Gastrocnemius medialis (tissue), 4 donors: Measurements from ENCODE around the gene TESK2. TPM values are rescaled to one million over a fixed set of nuclear protein-coding genes. Genes with fewer than 3 reads are reported as not detected.
"Not testable (repeated sequence)": the region's sequence is repeated elsewhere in the genome, so short reads cannot be mapped to it uniquely, and the experiment has no call there.

Source experiments
- ATAC-seq, 2 donors: fragments of 150-250 bp; one replicate each; pipeline ENCODE4 v1.9.1; 2016
- DNase-seq, 2 donors: peaks; one replicate each; pipeline ENCODE4 v3.0.0-alpha.2; 2019
- H3K27ac ChIP-seq, 4 donors: fragments of 200-600 bp; sonication (generic); 1 replicate in 1 of 4; 2 replicates in 3 of 4; pipeline ENCODE4 v1.5.1; 2016 to 2018; ENCODE audit warnings: mild to moderate bottlenecking in 2 of 4, moderate library complexity in 1 of 4
- H3K27me3 ChIP-seq, 3 donors: fragments of 200-600 bp; sonication (generic) in 2 of 3; 1 replicate in 1 of 3; 2 replicates in 2 of 3; pipeline versions ENCODE4 v1.5.1 to v1.6.0; 2016 to 2019; ENCODE audit warnings: mild to moderate bottlenecking in 1 of 3, moderate library complexity in 1 of 3
- H3K36me3 ChIP-seq, 2 donors: fragments of 200-600 bp; sonication (generic) in 1 of 2; one replicate each; pipeline ENCODE4 v1.5.1; 2017 to 2018
- H3K4me1 ChIP-seq, 2 donors: fragments of 200-600 bp; sonication (generic) in 1 of 2; one replicate each; pipeline ENCODE4 v1.5.1; 2016 to 2017; ENCODE audit warnings: mild to moderate bottlenecking in 2 of 2
- H3K4me3 ChIP-seq, 4 donors: fragments of 200-600 bp; sonication (generic) in 3 of 4; 1 replicate in 1 of 4; 2 replicates in 3 of 4; pipeline ENCODE4 v1.5.1; 2016 to 2019; ENCODE audit warnings: mild to moderate bottlenecking in 2 of 4
- H3K9me3 ChIP-seq, 3 donors: fragments of 200-600 bp; sonication (generic) in 2 of 3; 1 replicate in 1 of 3; 2 replicates in 2 of 3; pipeline ENCODE4 v1.5.1; 2016 to 2019
- POLR2A ChIP-seq, 2 donors: fragments of 450-650 bp; IDR thresholded peaks; one replicate each; pipeline ENCODE4 v1.6.1; 2017; ENCODE audit warnings: antibody characterized with exemption in 2 of 2, mild to moderate bottlenecking in 2 of 2, moderate library complexity in 2 of 2
- in situ Hi-C, 4 donors: fragments of 200-750 bp; cut with MboI; loops; one replicate each; pipeline versions ENCODE4 v1.15.0 to v1.8.0; 2017; ENCODE audit warnings: low sequenced_read_pairs in 4 of 4
- intact Hi-C: fragments of 100-400 bp; cut with DNase I; formaldehyde crosslinking; loops from one replicate; pipeline ENCODE4 v1.15.1; 2023; ENCODE audit warnings: low total_unique reads
- total RNA-seq, 4 donors: library from RNA; depleted of rRNA; stranded (reverse); fragments of >200 nt; gene quantifications; one replicate each; pipeline versions ENCODE4 v1.1.0 to v1.2.3, GENCODE V29; 2016
- TF ChIP-seq, protein P1 (sequence below), 5 experiments: fragments of 450-650 bp in 3 of 5; fragments of 200-600 bp in 2 of 5; sonication (generic) in 2 of 5; IDR thresholded peaks in 4 of 5; conservative IDR thresholded peaks in 1 of 5; 1 replicate in 4 of 5; 2 replicates in 1 of 5; pipeline ENCODE4 v1.5.1; 2016 to 2019; ENCODE audit warnings: antibody characterized with exemption in 5 of 5, mild to moderate bottlenecking in 3 of 5, moderate library complexity in 3 of 5

TESK2 gene
- total RNA-seq, 4 donors from 2014 or later = 3.4 to 5.8 (median 4.5) TPM

DNA sequence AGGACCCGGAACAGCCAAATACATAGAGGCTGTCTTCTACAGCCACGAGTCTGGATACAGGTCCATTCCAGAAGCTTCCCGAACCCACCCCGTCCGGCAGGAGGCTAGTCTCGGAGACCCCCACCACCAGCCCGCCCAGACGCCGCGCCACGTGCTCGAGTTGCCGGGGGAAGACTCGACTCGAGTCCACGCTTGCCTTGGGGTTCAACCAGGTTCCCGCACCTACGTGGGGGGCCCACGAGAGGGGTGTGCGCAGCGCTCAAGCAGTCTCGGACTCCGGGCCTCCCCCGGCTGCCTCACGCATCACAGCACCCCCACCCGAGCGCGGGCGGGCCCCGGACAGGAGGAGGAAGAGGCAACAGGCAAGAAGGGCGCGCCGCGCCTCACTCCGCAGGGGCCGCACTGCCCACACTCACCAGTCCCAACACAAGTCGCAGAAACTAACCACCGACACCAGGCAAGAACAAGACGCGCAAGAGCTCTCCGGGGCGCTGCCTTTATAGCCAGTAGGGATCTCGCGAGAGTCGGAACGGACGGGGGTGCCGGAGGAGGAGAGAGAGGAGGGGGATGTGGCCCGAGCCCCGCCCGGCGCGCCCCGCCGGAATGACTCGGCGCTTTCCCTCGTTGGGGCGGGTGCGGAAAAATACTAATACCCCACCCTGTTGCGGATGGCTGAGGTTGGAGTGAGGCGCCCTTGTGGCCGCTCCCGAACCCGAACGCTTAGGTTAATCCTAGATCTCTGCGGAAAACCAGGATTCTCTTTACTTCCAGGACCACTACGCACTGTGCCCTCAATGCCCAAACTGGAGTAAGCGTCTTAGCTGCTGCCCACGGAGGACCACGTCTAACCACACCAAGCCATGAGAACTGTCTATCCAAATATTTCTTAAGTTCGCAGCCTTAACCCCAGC lies 30.7 kb upstream of the TESK2 start, which contains the start of gene PRDX1:
Gene PRDX1 (minus strand): TSS at position 472 of the 911 bp plus-strand sequence. CDS start 2,841 bp downstream, outside the sequence.
- H3K9me3 ChIP-seq = no peaks in the 10 kb centered on the region
- peak within 1 kb of the TSS; percentile 86 to 99 (median 96) for H3K4me3 ChIP-seq
- peak; percentile 95 for DNase-seq
- H3K36me3 ChIP-seq = peaks cover 0 to 13% of the 10 kb centered on the region in 2 donors
- peak within 1 kb of the TSS; percentile 89 to 98 (median 94) for H3K27ac ChIP-seq
- TF ChIP-seq POLR2A (IDR thresholded peaks at IDR 0.05) = peak; percentile 99
- TF ChIP-seq, protein P1, sequence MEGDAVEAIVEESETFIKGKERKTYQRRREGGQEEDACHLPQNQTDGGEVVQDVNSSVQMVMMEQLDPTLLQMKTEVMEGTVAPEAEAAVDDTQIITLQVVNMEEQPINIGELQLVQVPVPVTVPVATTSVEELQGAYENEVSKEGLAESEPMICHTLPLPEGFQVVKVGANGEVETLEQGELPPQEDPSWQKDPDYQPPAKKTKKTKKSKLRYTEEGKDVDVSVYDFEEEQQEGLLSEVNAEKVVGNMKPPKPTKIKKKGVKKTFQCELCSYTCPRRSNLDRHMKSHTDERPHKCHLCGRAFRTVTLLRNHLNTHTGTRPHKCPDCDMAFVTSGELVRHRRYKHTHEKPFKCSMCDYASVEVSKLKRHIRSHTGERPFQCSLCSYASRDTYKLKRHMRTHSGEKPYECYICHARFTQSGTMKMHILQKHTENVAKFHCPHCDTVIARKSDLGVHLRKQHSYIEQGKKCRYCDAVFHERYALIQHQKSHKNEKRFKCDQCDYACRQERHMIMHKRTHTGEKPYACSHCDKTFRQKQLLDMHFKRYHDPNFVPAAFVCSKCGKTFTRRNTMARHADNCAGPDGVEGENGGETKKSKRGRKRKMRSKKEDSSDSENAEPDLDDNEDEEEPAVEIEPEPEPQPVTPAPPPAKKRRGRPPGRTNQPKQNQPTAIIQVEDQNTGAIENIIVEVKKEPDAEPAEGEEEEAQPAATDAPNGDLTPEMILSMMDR (IDR thresholded peaks at IDR 0.05 in 4 of 5, conservative IDR thresholded peaks at IDR 0.05 in 1 of 5) = peak in 2 of 5 experiments; percentile 21 to 23
- peaks cover 15 to 18% of the 10 kb centered on the region in 2 donors for H3K4me1 ChIP-seq
- intact Hi-C loops = loop anchor here (1.0 kb wide), 1 partner anchor 29 kb away; the partner anchor contains the start of gene AKR1A1
- in situ Hi-C loops = loop anchor here in 1 of 4 donors (25.0 kb wide), 1 partner anchor 734 kb away; the partner anchor contains the start of genes BEST4 and RPS8
- peak; percentile 97 to 98 for ATAC-seq
- no peaks in the 10 kb centered on the region for H3K27me3 ChIP-seq

DNA sequence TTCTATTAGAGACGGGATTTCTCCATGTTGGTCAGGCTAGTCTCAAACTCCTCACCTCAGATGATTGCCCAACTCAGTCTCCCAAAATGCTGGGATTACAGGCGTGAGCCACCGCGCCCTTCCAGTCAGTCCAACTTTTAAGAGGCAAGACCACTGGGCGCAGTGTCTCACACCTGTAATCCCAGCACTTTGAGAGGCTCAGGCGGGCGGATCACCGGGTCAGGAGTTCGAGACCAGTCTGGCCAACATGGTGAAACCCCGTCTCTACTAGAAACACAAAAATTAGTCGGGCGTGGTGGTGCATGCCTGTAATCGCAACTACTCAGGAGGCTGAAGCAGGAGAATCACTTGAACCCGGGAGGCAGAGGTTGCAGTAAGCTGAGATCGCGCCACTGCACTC lies 28.8 kb upstream of the TESK2 start:
- H3K27me3 ChIP-seq, intact Hi-C loops, H3K4me3 ChIP-seq, DNase-seq, ATAC-seq, H3K9me3 ChIP-seq: not testable (repeated sequence)
- H3K27ac ChIP-seq = peak overlapping the region in 2 of 4 donors; percentile 13 to 92
- in situ Hi-C loops = loop anchor here in 2 of 4 donors (10.0 to 25.0 kb wide), 2 partner anchors 45 to 732 kb away; partner anchors contain the start of genes BEST4 (in 1 of the 2) and RPS8 (in 1 of the 2)
- peaks cover 15 to 18% of the 10 kb centered on the region in 2 donors for H3K4me1 ChIP-seq
- H3K36me3 ChIP-seq = peaks cover 1 to 29% of the 10 kb centered on the region in 2 donors

DNA sequence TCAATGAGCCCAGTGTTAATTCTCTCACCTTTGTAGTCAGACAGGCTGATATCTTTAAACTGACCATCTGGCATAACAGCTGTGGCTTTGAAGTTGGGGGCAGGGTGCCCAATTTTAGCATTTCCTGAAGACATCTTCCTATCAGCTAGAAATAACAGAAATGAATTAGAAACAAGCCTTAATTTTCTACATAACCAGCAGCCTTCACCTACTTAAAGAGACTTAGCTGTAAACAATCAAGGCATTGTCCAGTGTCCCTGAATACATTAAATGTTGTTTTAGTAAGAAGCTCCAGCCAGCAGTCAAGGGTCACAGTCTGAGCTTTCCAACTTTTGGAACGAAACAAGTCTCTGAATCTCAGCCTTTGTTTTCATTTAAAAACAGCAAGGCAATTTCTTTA lies 27.9 kb upstream of the TESK2 start:
- in situ Hi-C loops (loop anchor here in 2 of 4 donors (10.0 to 25.0 kb wide), 2 partner anchors 46 to 732 kb away; partner anchors contain the start of genes BEST4 (in 1 of the 2) and RPS8 (in 1 of the 2)), intact Hi-C loops (no loop called here)
- TF ChIP-seq, protein P1 (IDR thresholded peaks at IDR 0.05 in 4 of 5, conservative IDR thresholded peaks at IDR 0.05 in 1 of 5) = no peak
- TF ChIP-seq POLR2A (IDR thresholded peaks at IDR 0.05) = no peak
- DNase-seq (no peak), ATAC-seq (no peak)
- H3K36me3 ChIP-seq = peaks cover 7 to 38% of the 10 kb centered on the region in 2 donors
- peak overlapping the region; percentile 1 to 92 (median 10) for H3K27ac ChIP-seq
- H3K9me3 ChIP-seq = no peaks in the 10 kb centered on the region
- H3K4me3 ChIP-seq = peak overlapping the region in 1 of 4 donors; percentile 20
- H3K4me1 ChIP-seq = peaks cover 15 to 18% of the 10 kb centered on the region in 2 donors
- no peaks in the 10 kb centered on the region for H3K27me3 ChIP-seq

DNA sequence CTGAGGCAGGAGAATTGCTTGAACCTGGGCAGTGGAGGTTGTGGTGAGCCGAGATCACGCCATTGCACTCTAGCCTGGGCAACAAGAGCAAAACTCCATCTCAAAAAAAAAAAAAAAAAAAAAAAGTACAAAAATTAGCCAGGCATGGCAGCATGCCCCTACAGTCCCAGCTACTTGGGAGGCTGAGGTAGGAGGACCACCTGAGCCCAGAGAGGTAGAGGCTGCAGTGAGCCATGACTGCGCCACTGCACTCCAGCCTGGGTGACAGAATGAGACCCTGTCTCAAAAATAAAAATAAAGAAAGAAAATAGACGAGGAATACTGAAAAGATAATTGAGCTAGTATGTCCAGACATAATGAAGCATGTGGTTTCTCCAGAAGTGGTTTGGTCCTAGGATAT lies 27.4 kb upstream of the TESK2 start:
- intact Hi-C loops, DNase-seq, H3K4me3 ChIP-seq, ATAC-seq, H3K27me3 ChIP-seq, H3K9me3 ChIP-seq: not testable (repeated sequence)
- peak overlapping the region in 2 of 4 donors; percentile 13 to 92 for H3K27ac ChIP-seq
- H3K36me3 ChIP-seq = peaks cover 11 to 43% of the 10 kb centered on the region in 2 donors
- H3K4me1 ChIP-seq = peaks cover 15 to 18% of the 10 kb centered on the region in 2 donors
- in situ Hi-C loops = loop anchor here in 2 of 4 donors (10.0 to 25.0 kb wide), 2 partner anchors 46 to 731 kb away; partner anchors contain the start of genes BEST4 (in 1 of the 2) and RPS8 (in 1 of the 2)

DNA sequence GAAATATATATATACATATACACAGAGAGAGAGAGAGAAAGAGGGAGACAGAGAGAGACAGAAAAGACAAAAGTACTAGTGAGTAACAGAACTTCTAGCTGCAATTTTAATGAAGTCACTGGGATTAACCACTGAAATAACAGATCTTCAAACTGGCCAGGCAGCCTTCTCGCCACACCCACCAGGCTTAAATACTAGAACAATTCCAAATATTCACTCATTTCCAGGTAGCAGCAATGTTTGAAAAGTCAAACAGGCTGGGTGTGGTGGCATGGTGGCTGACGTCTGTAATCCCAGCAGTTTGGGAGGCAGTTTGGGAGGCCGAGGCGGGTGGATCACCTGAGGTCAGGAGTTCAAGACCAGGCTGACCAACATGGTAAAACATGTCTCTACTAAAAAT lies 25.5 kb upstream of the TESK2 start:
- in situ Hi-C loops (loop anchor here in 2 of 4 donors (10.0 to 25.0 kb wide), 2 partner anchors 48 to 729 kb away; partner anchors contain the start of genes BEST4 (in 1 of the 2) and RPS8 (in 1 of the 2)), intact Hi-C loops (no loop called here)
- no peak for ATAC-seq
- no peak for DNase-seq
- no peak overlapping the region for H3K4me3 ChIP-seq
- TF ChIP-seq POLR2A (IDR thresholded peaks at IDR 0.05) = no peak
- TF ChIP-seq, protein P1 (IDR thresholded peaks at IDR 0.05 in 4 of 5, conservative IDR thresholded peaks at IDR 0.05 in 1 of 5) = no peak
- peaks cover 13 to 15% of the 10 kb centered on the region in 2 donors for H3K4me1 ChIP-seq
- H3K36me3 ChIP-seq = peaks cover 11 to 62% of the 10 kb centered on the region in 2 donors
- H3K9me3 ChIP-seq = no peaks in the 10 kb centered on the region
- no peak overlapping the region for H3K27ac ChIP-seq
- H3K27me3 ChIP-seq = no peaks in the 10 kb centered on the region
